Measurements from ENCODE around the gene FCN2.

DNA sequence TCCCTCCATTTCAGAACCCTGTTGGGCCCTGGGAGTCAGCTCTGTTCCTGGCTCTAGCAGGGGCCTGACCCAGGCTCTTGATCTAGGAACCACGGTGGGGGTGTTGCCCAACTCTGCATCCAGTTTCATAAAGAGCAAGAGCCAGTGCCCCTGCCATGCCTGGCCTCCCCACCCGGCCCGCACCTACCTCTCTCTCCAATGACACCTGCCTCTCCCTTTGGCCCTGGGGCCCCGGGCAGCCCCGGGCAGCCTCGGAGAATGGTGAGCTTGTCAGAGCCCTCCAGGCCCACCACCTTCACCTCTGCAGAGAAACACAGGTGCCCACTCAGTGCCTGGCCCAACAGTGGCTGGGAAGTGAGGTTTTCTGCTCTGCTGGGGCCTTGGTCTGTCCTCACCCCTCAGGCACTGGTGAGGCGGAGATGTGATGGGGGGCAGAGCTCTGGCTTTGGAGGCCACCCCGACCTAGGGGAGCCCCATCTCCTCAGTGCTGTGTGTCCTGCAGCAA is 35.6 kb downstream of the FCN2 start:
- TF ChIP-seq, protein P1, sequence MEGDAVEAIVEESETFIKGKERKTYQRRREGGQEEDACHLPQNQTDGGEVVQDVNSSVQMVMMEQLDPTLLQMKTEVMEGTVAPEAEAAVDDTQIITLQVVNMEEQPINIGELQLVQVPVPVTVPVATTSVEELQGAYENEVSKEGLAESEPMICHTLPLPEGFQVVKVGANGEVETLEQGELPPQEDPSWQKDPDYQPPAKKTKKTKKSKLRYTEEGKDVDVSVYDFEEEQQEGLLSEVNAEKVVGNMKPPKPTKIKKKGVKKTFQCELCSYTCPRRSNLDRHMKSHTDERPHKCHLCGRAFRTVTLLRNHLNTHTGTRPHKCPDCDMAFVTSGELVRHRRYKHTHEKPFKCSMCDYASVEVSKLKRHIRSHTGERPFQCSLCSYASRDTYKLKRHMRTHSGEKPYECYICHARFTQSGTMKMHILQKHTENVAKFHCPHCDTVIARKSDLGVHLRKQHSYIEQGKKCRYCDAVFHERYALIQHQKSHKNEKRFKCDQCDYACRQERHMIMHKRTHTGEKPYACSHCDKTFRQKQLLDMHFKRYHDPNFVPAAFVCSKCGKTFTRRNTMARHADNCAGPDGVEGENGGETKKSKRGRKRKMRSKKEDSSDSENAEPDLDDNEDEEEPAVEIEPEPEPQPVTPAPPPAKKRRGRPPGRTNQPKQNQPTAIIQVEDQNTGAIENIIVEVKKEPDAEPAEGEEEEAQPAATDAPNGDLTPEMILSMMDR (conservative IDR thresholded peaks at IDR 0.05; ENCODE audit: low read depth, low read length), result no peak
- TF ChIP-seq POLR2A (IDR thresholded peaks at IDR 0.05; ENCODE audit: low read depth, low read length) (no peak), CEBPB (IDR thresholded peaks at IDR 0.05; ENCODE audit: low read depth, low read length) (no peak), RCOR1 (IDR thresholded peaks at IDR 0.05; ENCODE audit: insufficient replicate concordance, low read length) (no peak), ELK1 (IDR thresholded peaks at IDR 0.05; ENCODE audit: borderline replicate concordance, low read depth, low read length) (no peak), RAD21 (IDR thresholded peaks at IDR 0.05; ENCODE audit: low read length) (no peak), MAZ (IDR thresholded peaks at IDR 0.05; ENCODE audit: borderline replicate concordance, low read depth, low read length) (no peak), CHD1 (IDR thresholded peaks at IDR 0.05; ENCODE audit: low read depth, low read length) (no peak), RFX5 (IDR thresholded peaks at IDR 0.05; ENCODE audit: low read depth, low read length) (no peak), SMC3 (IDR thresholded peaks at IDR 0.05; ENCODE audit: low read depth, low read length) (no peak), FOS (IDR thresholded peaks at IDR 0.05; ENCODE audit: low read depth, low read length) (no peak), MAFK (IDR thresholded peaks at IDR 0.05; ENCODE audit: low read depth, low read length) (no peak)
- TF ChIP-seq, protein P2, sequence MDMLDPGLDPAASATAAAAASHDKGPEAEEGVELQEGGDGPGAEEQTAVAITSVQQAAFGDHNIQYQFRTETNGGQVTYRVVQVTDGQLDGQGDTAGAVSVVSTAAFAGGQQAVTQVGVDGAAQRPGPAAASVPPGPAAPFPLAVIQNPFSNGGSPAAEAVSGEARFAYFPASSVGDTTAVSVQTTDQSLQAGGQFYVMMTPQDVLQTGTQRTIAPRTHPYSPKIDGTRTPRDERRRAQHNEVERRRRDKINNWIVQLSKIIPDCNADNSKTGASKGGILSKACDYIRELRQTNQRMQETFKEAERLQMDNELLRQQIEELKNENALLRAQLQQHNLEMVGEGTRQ (IDR thresholded peaks at IDR 0.05; ENCODE audit: low read depth, low read length), result no peak

Data from IMR-90 (cell line).